IPS DF 6.9 (cell line): Measurements from ENCODE around the gene HK1.
A peak's percentile ranks its signal among the peaks of the same experiment; 100 is the strongest.

Experiments
- DNase-seq: peaks from one replicate; pipeline ENCODE4 v3.0.0-alpha.2; 2013; ENCODE audit warnings: low read depth, low spot score
- H3K27ac ChIP-seq: one replicate; pipeline ENCODE4 v1.5.1; 2013; ENCODE audit warnings: low read length, control low read depth
- H3K27me3 ChIP-seq: 2 replicates; pipeline ENCODE4 v1.6.1; 2013; ENCODE audit warnings: mild to moderate bottlenecking, low read length; ENCODE audit not compliant: control insufficient read depth, insufficient read depth
- H3K36me3 ChIP-seq: 2 replicates; pipeline ENCODE4 v1.6.1; 2013; ENCODE audit warnings: low read length; ENCODE audit not compliant: control insufficient read depth, insufficient read depth
- H3K4me1 ChIP-seq: 2 replicates; pipeline ENCODE4 v1.6.1; 2013; ENCODE audit warnings: low read length; ENCODE audit not compliant: control insufficient read depth, insufficient read depth
- H3K4me3 ChIP-seq: 2 replicates; pipeline ENCODE4 v1.5.1; 2013; ENCODE audit warnings: mild to moderate bottlenecking, low read length
- H3K9me3 ChIP-seq: 2 replicates; pipeline ENCODE4 v1.6.1; 2013; ENCODE audit warnings: low read length, inconsistent platforms; ENCODE audit not compliant: control insufficient read depth, insufficient read depth
- WGBS: extraction: QIAGEN DNeasy Blood & Tissue Kit; methylation state at CpG from one replicate; pipeline ENCODE4 v1.1.7; 2013; ENCODE audit warnings: mixed read lengths, missing lambda C conversion rate; ENCODE audit not compliant: insufficient read length, insufficient coverage; 5-methylcytosine and 5-hydroxymethylcytosine counted together

The HK1 gene

DNA sequence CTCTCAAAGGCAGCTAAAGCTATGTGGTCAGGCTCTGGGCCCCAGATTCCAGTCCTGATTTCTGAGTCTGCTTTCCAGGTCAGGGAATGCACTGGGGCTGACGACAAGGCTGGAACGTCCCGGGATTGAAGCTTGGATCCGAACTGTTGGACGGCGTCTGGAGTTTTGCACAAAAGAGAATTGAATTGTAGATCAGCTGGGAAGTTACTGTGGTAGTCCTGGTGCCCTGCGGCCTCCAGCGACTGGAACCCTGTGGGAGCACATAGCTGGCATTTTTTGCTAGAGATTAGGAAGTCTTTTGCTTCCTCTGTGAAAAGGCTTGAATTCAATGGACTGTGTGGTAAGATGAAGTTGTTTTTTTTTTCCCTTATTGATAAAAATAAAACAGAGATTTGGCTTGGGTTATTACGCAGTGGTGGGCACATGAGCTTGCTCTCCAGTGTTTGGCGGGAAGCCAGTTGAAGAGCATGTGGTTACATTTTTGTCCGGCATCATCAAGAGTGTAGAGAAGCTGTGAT lies at the start of gene HK1:
TSS of gene HK1 (plus strand) at position 51 of the 518 bp plus-strand sequence.
- H3K27ac ChIP-seq: no peak within 1 kb of the TSS
- no CpG with 5 or more reads among the region's 11 CpGs for WGBS
- H3K4me1 ChIP-seq: peaks cover 2% of the 10 kb centered on the region; the same call in 1 of the 2 replicates
- no peak for DNase-seq
- H3K9me3 ChIP-seq: no peaks in the 10 kb centered on the region
- H3K27me3 ChIP-seq: no peaks in the 10 kb centered on the region
- H3K4me3 ChIP-seq: no peak within 1 kb of the TSS
- no peaks in the 10 kb centered on the region for H3K36me3 ChIP-seq

DNA sequence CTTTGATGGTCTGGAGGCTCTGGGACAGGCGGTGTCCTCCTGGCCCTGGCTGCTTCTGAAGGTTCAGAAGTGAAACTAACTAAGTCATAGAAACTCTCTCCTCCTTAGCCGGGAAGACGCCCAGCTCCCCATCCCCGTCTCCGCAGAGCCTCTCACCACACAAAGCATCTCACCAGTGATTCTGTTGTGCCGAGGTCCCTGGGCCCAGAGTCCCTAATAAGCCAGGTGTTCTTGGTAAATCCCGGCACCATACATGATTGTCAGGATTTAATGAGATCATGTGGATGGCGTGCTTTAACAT lies 48.7 kb upstream of the HK1 start:
- WGBS: no CpG with 5 or more reads among the region's 8 CpGs
- no peaks in the 10 kb centered on the region for H3K4me1 ChIP-seq
- H3K27ac ChIP-seq: no peak overlapping the region

GRCh38 chr10:69230128-69230527 lies 48.2 kb upstream of the HK1 start:
- H3K9me3 ChIP-seq: no peaks in the 10 kb centered on the region
- no peaks in the 10 kb centered on the region for H3K36me3 ChIP-seq
- no CpG with 5 or more reads among the region's 5 CpGs for WGBS
- no peak for DNase-seq
- H3K27me3 ChIP-seq: no peaks in the 10 kb centered on the region
- no peaks in the 10 kb centered on the region for H3K4me1 ChIP-seq
- no peak overlapping the region for H3K27ac ChIP-seq
- no peak overlapping the region for H3K4me3 ChIP-seq

More for the DNA sequence above, 48.7 kb upstream of the HK1 start:
- H3K27me3 ChIP-seq: no peaks in the 10 kb centered on the region
- no peaks in the 10 kb centered on the region for H3K36me3 ChIP-seq
- no peaks in the 10 kb centered on the region for H3K9me3 ChIP-seq
- DNase-seq: no peak
- H3K4me3 ChIP-seq: no peak overlapping the region

DNA sequence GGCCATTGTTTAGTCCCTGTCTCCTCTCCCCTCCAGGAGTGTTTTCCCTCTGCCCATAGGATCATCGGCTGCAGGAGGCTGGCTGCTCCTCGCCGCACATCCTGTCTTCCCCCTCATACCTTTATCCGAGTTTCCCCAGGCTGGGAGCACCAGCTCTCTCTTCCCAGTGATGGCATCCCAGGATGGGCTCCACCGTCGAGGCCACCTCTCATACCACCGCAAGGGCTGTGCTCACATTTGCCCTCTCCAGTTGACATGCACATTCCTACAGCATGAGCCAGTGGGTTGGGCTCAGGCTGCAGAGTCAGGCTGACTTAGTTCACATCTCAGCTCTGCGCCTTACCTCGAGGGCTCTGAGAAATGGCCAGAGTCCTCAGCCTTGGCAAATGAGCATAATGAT lies 46.0 kb upstream of the HK1 start:
- H3K4me3 ChIP-seq: no peak overlapping the region
- H3K9me3 ChIP-seq: no peaks in the 10 kb centered on the region
- H3K4me1 ChIP-seq: no peaks in the 10 kb centered on the region
- H3K27ac ChIP-seq: no peak overlapping the region
- H3K27me3 ChIP-seq: no peaks in the 10 kb centered on the region
- no peaks in the 10 kb centered on the region for H3K36me3 ChIP-seq
- no peak for DNase-seq
- WGBS: no CpG with 5 or more reads among the region's 9 CpGs

DNA sequence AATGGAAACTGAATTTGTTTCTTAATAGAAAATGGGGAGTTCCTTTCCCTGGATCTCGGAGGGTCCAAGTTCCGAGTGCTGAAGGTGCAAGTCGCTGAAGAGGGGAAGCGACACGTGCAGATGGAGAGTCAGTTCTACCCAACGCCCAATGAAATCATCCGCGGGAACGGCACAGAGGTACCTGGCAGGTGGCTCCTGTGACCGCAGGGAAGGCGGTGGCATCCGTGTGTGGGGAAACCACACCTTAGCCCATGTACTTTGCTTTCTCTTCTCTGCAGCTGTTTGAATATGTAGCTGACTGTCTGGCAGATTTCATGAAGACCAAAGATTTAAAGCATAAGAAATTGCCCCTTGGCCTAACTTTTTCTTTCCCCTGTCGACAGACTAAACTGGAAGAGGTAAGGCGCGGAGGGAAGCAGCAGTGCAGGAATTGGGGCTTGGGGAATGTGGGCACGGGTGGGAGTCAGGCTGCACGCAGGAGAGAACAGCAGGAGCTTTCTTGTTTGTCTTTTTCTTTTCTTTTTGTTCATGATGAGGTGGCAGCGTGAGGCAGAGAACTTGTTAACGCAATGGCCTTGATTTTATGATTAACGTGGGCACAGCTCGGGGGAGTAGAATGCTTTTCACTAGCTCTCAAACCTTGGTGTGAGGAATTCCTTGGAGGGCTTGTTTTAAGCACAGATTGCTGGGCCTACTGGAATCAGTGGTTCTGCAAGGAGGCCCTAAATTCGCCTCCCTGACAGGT lies 45.4 kb upstream of the HK1 start:
- Histone ChIP-seq H3K4me1 (no peaks in the 10 kb centered on the region), H3K27ac (no peak overlapping the region), H3K36me3 (no peaks in the 10 kb centered on the region), H3K9me3 (no peaks in the 10 kb centered on the region), H3K4me3 (no peak overlapping the region), H3K27me3 (no peaks in the 10 kb centered on the region)
- WGBS: no CpG with 5 or more reads among the region's 22 CpGs
- no peak for DNase-seq

- no peak overlapping the region for H3K4me3 ChIP-seq
- H3K4me1 ChIP-seq: no peaks in the 10 kb centered on the region
- no peaks in the 10 kb centered on the region for H3K36me3 ChIP-seq
- H3K27ac ChIP-seq: no peak overlapping the region
- DNase-seq: no peak
- no peaks in the 10 kb centered on the region for H3K9me3 ChIP-seq
- H3K27me3 ChIP-seq: no peaks in the 10 kb centered on the region
- no CpG with 5 or more reads among the region's 3 CpGs for WGBS
These were observed 43.8 kb upstream of the HK1 start for GRCh38 chr10:69234447-69234846.

DNA sequence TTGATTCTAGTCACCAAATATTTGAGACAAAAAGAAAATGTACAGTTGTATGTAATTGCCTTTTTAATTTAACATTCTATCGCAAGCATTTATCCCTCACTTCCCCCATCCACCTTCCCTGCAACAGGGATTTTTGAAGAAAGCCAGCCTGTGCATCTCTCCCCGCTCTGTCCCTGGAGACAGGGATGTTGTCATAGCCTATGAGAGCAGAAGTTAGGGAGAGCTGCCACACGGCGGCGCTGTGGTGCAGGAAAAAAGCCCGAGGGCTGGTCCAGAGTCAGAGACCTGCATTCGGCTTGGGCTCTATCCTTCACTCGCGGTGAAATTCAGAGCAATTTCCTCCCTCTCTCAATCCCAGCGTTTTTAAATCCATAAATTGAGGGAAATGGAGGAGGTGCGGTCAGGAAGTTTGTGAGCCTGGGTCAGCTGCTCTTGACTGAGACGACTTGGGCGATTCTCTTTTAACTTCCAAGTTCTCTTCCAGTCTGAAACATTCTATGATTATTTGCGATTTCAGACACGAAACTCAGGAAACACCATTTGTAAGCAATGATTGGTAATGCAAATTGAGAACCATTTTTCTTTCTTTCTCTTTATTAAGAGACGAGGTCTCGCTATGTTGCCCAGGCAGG lies 40.7 kb upstream of the HK1 start:
- Histone ChIP-seq H3K4me1 (no peaks in the 10 kb centered on the region), H3K27ac (no peak overlapping the region), H3K4me3 (no peak overlapping the region), H3K36me3 (no peaks in the 10 kb centered on the region), H3K27me3 (no peaks in the 10 kb centered on the region), H3K9me3 (no peaks in the 10 kb centered on the region)
- peak; percentile 70 for DNase-seq
- no CpG with 5 or more reads among the region's 17 CpGs for WGBS

- H3K27ac ChIP-seq: no peak overlapping the region
- no peaks in the 10 kb centered on the region for H3K27me3 ChIP-seq
- H3K9me3 ChIP-seq: no peaks in the 10 kb centered on the region
- DNase-seq: no peak
- H3K4me1 ChIP-seq: no peaks in the 10 kb centered on the region; the same call in 1 of the 2 replicates
- no CpG with 5 or more reads among the region's 5 CpGs for WGBS
- H3K4me3 ChIP-seq: no peak overlapping the region
- no peaks in the 10 kb centered on the region for H3K36me3 ChIP-seq
These were observed 39.2 kb upstream of the HK1 start for GRCh38 chr10:69239136-69239535.

GRCh38 chr10:69239816-69240434 lies 38.4 kb upstream of the HK1 start:
- no peaks in the 10 kb centered on the region for H3K36me3 ChIP-seq
- no peaks in the 10 kb centered on the region for H3K27me3 ChIP-seq
- no peaks in the 10 kb centered on the region for H3K9me3 ChIP-seq
- H3K4me3 ChIP-seq: no peak overlapping the region
- no peak for DNase-seq
- H3K4me1 ChIP-seq: no peaks in the 10 kb centered on the region; the same call in 1 of the 2 replicates
- no CpG with 5 or more reads among the region's 6 CpGs for WGBS
- no peak overlapping the region for H3K27ac ChIP-seq

GRCh38 chr10:69240455-69240854 lies 37.8 kb upstream of the HK1 start:
- no peaks in the 10 kb centered on the region; the same call in 1 of the 2 replicates for H3K4me1 ChIP-seq
- H3K27ac ChIP-seq: no peak overlapping the region
- no peak for DNase-seq
- no CpG with 5 or more reads among the region's 11 CpGs for WGBS
- no peaks in the 10 kb centered on the region for H3K27me3 ChIP-seq
- no peak overlapping the region for H3K4me3 ChIP-seq
- no peaks in the 10 kb centered on the region for H3K36me3 ChIP-seq
- H3K9me3 ChIP-seq: no peaks in the 10 kb centered on the region
